ENCODE results near the gene PDE7B.

PDE7B gene

GRCh38 chr6:135937106-135937505 lies 85.6 kb downstream of the PDE7B start:
- no peak for DNase-seq

- DNase-seq, result no peak
Measured at GRCh38 chr6:135938576-135939207, 87.2 kb downstream of the PDE7B start.

GRCh38 chr6:135939208-135939591 lies 87.7 kb downstream of the PDE7B start:
- no peak for DNase-seq

GRCh38 chr6:135940616-135941167 lies 89.2 kb downstream of the PDE7B start:
- no peak for DNase-seq

- no peak for DNase-seq
Measured at GRCh38 chr6:135941275-135942025, 89.9 kb downstream of the PDE7B start.

- DNase-seq, result no peak
Measured at GRCh38 chr6:135944120-135944519, 92.6 kb downstream of the PDE7B start.

- DNase-seq, result no peak
Measured at GRCh38 chr6:135946674-135947073, 95.2 kb downstream of the PDE7B start.

- DNase-seq, result no peak
Measured at GRCh38 chr6:135950669-135951068, 99.2 kb downstream of the PDE7B start.

GRCh38 chr6:135951169-135951568 lies 99.7 kb downstream of the PDE7B start:
- DNase-seq, result no peak

- DNase-seq, result no peak
Measured at GRCh38 chr6:135953818-135954217, 102.3 kb downstream of the PDE7B start.

GRCh38 chr6:135955099-135955498 lies 103.6 kb downstream of the PDE7B start:
- no peak for DNase-seq

GRCh38 chr6:135962731-135963130 lies 111.2 kb downstream of the PDE7B start:
- DNase-seq, result no peak

- DNase-seq, result no peak
Measured at GRCh38 chr6:135970750-135971149, 119.2 kb downstream of the PDE7B start.

GRCh38 chr6:135971351-135971750 lies 119.8 kb downstream of the PDE7B start:
- DNase-seq, result no peak

- no peak for DNase-seq
Measured at GRCh38 chr6:135972150-135972549, 120.6 kb downstream of the PDE7B start.

GRCh38 chr6:135972586-135972985 lies 121.1 kb downstream of the PDE7B start:
- DNase-seq, result no peak

GRCh38 chr6:135974426-135974825 lies 122.9 kb downstream of the PDE7B start:
- DNase-seq, result no peak

- DNase-seq, result no peak
Measured at GRCh38 chr6:135976585-135976984, 125.1 kb downstream of the PDE7B start.

GRCh38 chr6:135983093-135983492 lies 131.6 kb downstream of the PDE7B start:
- DNase-seq, result no peak

GRCh38 chr6:135983718-135984343 lies 132.3 kb downstream of the PDE7B start:
- DNase-seq, result no peak

- no peak for DNase-seq
Measured at GRCh38 chr6:135985471-135985870, 134.0 kb downstream of the PDE7B start.

- DNase-seq, result no peak
Measured at GRCh38 chr6:135987226-135987625, 135.7 kb downstream of the PDE7B start.

- DNase-seq, result no peak
Measured at GRCh38 chr6:135990439-135990838, 138.9 kb downstream of the PDE7B start.
